ENCODE measurements around the gene KCNQ1. TPM values are rescaled to one million over a fixed set of nuclear protein-coding genes. Genes with fewer than 3 reads are reported as not detected.

Gene KCNQ1
- total RNA-seq, 1 experiment from 2014 or later, result 9.2 TPM

GRCh38 chr11:2396471-2396870, 48.3 kb upstream of the KCNQ1 start:
- CTCF ChIA-PET, result no interaction called here
- DNase-seq, result no peak

GRCh38 chr11:2397005-2397404, 47.8 kb upstream of the KCNQ1 start:
- intact Hi-C loops (cut with micrococcal nuclease; ENCODE audit: unreplicated experiment), result no loop called here
- BruUV-seq (replicated peaks), result no TSS peak
- Mint-ChIP-seq H3K9me3 (ENCODE audit: low read depth, unreplicated experiment) (no peaks in the 10 kb centered on the region), H3K27me3 (ENCODE audit: unreplicated experiment) (no peaks in the 10 kb centered on the region), H3K36me3 (ENCODE audit: insufficient read depth, unreplicated experiment) (peaks cover 52% of the 10 kb centered on the region), H3K4me1 (ENCODE audit: low read depth, unreplicated experiment) (no peaks in the 10 kb centered on the region), H3K4me3 (ENCODE audit: low read depth, unreplicated experiment) (no peak overlapping the region), H3K27ac (ENCODE audit: unreplicated experiment) (no peak overlapping the region)
- DNase-seq, result no peak
- TF ChIP-seq CTCF (IDR thresholded peaks at IDR 0.05; ENCODE audit: unreplicated experiment), result no peak
- CTCF ChIA-PET, result no interaction called here

More at GRCh38 chr11:2396471-2396870, 48.3 kb upstream of the KCNQ1 start:
- peaks cover 52% of the 10 kb centered on the region for H3K36me3 Mint-ChIP-seq (ENCODE audit: insufficient read depth, unreplicated experiment)
- no peaks in the 10 kb centered on the region for H3K27me3 Mint-ChIP-seq (ENCODE audit: unreplicated experiment)
- no peak for TF ChIP-seq CTCF (IDR thresholded peaks at IDR 0.05; ENCODE audit: unreplicated experiment)
- H3K4me3 Mint-ChIP-seq (ENCODE audit: low read depth, unreplicated experiment), result no peak overlapping the region
- no peaks in the 10 kb centered on the region for H3K9me3 Mint-ChIP-seq (ENCODE audit: low read depth, unreplicated experiment)
- BruUV-seq (replicated peaks), result no TSS peak
- intact Hi-C loops (cut with micrococcal nuclease; ENCODE audit: unreplicated experiment), result no loop called here
- H3K4me1 Mint-ChIP-seq (ENCODE audit: low read depth, unreplicated experiment), result no peaks in the 10 kb centered on the region
- H3K27ac Mint-ChIP-seq (ENCODE audit: unreplicated experiment), result no peak overlapping the region

- Mint-ChIP-seq H3K36me3 (ENCODE audit: insufficient read depth, unreplicated experiment) (peaks cover 61% of the 10 kb centered on the region), H3K27ac (ENCODE audit: unreplicated experiment) (peak overlapping the region; percentile 91), H3K4me1 (ENCODE audit: low read depth, unreplicated experiment) (no peaks in the 10 kb centered on the region), H3K9me3 (ENCODE audit: low read depth, unreplicated experiment) (no peaks in the 10 kb centered on the region), H3K27me3 (ENCODE audit: unreplicated experiment) (no peaks in the 10 kb centered on the region), H3K4me3 (ENCODE audit: low read depth, unreplicated experiment) (peak overlapping the region; percentile 98)
- BruUV-seq (replicated peaks), result no TSS peak
- CTCF ChIA-PET, result interaction anchor here (0.5 to 3.2 kb wide), 5 partner anchors 10 to 213 kb away, joined by 3 to 23 read pairs (median 4); no protein-coding TSS in a partner anchor
- no peak for DNase-seq
- TF ChIP-seq CTCF (IDR thresholded peaks at IDR 0.05; ENCODE audit: unreplicated experiment), result no peak
- intact Hi-C loops (cut with micrococcal nuclease; ENCODE audit: unreplicated experiment), result no loop called here
These were observed 46.0 kb upstream of the KCNQ1 start for GRCh38 chr11:2398664-2399355.

DNA sequence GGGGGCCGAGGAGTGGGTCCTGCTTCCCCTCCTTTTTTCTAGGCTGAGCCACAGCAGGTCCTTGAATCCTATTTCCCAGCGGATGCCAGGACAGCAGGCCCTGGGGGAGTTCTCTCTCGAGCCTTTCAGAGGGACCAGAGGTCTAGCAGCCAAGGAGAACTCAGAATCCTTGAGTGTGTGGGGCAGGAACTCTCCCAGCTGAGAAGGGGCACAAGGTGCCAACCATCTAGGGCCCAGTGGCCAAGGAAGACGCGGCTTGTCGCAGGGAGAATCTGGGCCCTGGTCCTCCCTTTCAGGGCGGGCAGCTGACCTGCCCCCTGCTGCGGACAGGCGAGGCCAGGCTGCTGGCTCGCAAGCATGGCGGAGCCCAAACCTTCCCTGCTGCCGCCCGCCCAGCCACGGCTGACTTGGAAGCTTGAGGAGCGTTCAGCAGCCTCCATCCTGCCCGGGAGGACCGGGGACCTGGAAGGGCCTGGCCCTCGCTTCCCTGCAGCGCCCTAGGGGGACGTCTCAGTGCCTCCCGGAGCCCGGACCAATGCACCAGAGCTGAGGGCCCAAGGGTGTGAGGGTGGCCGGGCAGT, 45.2 kb upstream of the KCNQ1 start:
- H3K4me1 Mint-ChIP-seq (ENCODE audit: low read depth, unreplicated experiment), result no peaks in the 10 kb centered on the region
- H3K27ac Mint-ChIP-seq (ENCODE audit: unreplicated experiment), result peak overlapping the region; percentile 91
- BruUV-seq (replicated peaks), result TSS peak; percentile 77
- H3K27me3 Mint-ChIP-seq (ENCODE audit: unreplicated experiment), result no peaks in the 10 kb centered on the region
- no peaks in the 10 kb centered on the region for H3K9me3 Mint-ChIP-seq (ENCODE audit: low read depth, unreplicated experiment)
- intact Hi-C loops (cut with micrococcal nuclease; ENCODE audit: unreplicated experiment), result no loop called here
- CTCF ChIA-PET, result interaction anchor here (1.4 to 3.2 kb wide), 2 partner anchors 95 to 213 kb away, joined by 7 to 23 read pairs; no protein-coding TSS in a partner anchor
- peak overlapping the region; percentile 98 for H3K4me3 Mint-ChIP-seq (ENCODE audit: low read depth, unreplicated experiment)
- no peak for TF ChIP-seq CTCF (IDR thresholded peaks at IDR 0.05; ENCODE audit: unreplicated experiment)
- peaks cover 57% of the 10 kb centered on the region for H3K36me3 Mint-ChIP-seq (ENCODE audit: insufficient read depth, unreplicated experiment)
- peak; percentile 29 for DNase-seq

Measured in Calu3 (cell line).